GM03348 (cell line): ENCODE results near the gene GNPTAB.
A peak's percentile ranks its signal among the peaks of the same experiment; 100 is the strongest.

ENCODE experiments used
- DNase-seq: peaks from one replicate; pipeline ENCODE4 v3.0.0; 2012; ENCODE audit warnings: low spot score

The GNPTAB gene

DNA sequence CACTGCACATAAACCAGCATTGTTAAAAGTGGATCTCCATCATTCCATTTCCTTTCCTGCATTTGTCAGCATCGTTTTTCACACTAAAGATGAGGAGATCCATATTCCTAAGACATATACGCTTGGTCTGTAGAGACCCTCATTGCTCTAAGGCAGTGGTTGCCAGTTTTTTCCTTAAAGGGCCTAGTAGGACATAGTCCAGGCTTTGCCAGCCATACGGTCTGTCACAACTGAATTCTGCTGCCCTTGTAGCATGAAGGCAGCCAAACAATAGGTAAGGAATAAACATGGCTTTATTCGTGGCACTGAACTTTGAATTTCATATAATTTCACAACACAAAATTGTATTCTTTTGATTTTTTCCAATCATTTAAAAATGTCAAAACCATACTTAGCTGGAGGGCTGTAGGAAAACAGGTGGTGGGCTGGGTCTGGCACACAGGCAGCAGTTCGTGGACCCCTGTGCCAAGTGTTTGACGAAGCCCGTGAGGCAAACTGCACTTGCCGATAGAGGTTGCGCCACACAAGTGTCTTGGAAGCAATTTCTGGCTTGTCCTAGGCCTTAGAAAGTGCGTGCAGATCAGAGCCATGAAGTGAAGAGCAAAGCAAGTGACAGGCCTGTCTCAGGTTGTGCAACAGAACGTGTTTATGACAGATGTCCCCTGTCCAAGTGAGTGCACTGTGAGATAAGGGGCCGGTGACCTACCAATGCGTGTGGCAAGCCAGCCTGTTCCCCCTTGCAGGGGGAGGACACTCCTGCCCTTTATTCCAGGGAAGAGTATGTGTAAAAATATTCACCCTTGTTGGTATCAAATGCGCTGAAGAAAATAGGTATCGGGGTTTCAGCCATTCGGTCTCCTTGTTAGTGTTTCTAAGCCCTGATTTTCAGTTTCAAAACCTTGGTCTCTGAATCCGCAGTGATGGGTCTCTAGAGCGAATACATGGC is 134.2 kb downstream of the GNPTAB start:
- peak; percentile 19 for DNase-seq

DNA sequence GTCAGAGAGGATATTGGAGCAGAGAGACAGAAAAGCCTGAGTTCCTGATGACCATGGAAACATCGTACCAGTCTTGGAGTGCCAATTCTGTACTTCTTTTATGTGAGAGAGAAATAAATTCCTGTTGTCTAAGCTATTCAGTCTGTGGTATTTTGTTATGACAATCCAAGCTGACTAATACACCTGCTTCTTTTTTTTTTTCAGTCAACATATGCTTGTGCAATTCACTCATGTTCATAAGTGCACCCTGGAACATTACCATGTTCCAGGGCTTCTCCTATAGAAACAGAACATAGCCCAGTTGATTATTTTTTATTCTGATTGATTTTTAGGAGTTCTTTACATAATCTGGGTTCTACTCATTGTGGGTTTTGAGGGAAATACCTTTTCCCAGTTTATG is 135.1 kb downstream of the GNPTAB start:
- DNase-seq = no peak
